ENCODE data around the gene ALG3. TPM values are rescaled to one million over a fixed set of nuclear protein-coding genes. Genes with fewer than 3 reads are reported as not detected.

ALG3 gene
- total and polyA plus RNA-seq, 9 of the 15 experiments (the other 6 are each of a cell fraction or from before 2014, with no cell fraction given), result 37.5 to 107 (median 80.1) TPM

- TF ChIP-seq, protein P1, sequence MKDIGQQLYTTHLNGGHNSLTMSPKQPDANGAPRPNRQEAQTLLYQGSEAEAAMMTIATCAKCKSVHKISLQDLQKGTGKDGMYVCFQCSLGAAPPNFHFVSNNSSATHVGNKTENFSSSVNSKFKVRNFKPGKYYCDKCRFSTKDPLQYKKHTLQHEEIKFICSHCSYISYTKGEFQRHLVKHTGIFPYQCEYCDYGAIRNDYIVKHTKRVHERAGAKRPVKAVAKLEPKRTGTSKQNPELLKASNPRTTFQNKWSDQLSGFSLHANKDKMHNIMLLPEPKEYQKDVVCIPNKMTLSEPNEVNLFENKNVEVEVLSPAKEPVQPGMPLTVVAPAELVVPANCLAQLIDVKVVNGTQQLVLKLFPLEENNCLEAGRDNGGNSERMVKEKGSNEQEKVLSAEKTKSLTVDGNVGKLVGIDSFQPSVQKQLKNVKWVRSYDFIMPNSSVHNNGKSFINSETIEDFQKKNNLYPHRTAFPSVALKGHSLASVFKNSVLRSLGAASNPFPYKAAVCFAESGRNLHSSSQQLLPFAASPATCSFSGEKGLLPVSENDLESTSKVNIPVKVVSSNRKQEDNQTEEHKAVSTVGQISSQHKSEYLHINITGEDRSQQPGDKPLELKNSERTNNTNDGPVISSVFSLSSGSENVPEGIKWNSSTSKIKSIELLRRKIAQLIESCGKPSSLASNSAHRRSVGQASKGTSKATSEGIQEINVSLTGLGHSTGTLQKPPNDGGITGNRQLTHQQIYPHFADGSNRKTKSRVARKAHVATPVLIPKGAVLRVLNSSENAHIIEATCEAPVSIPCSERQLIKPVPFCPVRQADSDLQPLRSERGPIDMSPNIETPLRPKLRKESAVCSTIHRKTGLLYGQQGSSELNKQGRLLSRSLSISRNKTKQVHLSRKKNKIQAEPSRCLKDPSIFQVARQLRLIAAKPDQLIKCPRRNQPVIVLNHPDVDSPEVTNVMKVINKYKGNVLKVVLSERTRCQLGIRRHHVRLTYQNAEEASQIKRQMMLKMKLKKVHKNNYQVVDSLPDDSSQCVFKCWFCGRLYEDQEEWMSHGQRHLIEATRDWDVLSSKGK (CRISPR knock-in tag; IDR thresholded peaks at IDR 0.05), result no peak
- TF ChIP-seq RBM34 (IDR thresholded peaks at IDR 0.05; ENCODE audit: borderline replicate concordance, insufficient read depth, low read length), result no peak
- TF ChIP-seq ZC3H11A (IDR thresholded peaks at IDR 0.05; ENCODE audit: low read depth, low read length), result no peak
- no peak for TF ChIP-seq SOX6 (IDR thresholded peaks at IDR 0.05)
- no peak for TF ChIP-seq E2F3 (CRISPR knock-in tag; IDR thresholded peaks at IDR 0.05)
- TF ChIP-seq PPARD (CRISPR knock-in tag; IDR thresholded peaks at IDR 0.05), result no peak
- TF ChIP-seq HCFC1 (IDR thresholded peaks at IDR 0.05; ENCODE audit: low read depth, low read length), result peak; percentile 44; the same call in 1 of the 2 replicates
- TF ChIP-seq SMAD4 (CRISPR knock-in tag; conservative IDR thresholded peaks at IDR 0.05), result no peak
- TF ChIP-seq E4F1 (CRISPR knock-in tag; IDR thresholded peaks at IDR 0.05; ENCODE audit: borderline replicate concordance), result no peak
- TF ChIP-seq, protein P2, sequence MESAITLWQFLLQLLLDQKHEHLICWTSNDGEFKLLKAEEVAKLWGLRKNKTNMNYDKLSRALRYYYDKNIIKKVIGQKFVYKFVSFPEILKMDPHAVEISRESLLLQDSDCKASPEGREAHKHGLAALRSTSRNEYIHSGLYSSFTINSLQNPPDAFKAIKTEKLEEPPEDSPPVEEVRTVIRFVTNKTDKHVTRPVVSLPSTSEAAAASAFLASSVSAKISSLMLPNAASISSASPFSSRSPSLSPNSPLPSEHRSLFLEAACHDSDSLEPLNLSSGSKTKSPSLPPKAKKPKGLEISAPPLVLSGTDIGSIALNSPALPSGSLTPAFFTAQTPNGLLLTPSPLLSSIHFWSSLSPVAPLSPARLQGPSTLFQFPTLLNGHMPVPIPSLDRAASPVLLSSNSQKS (CRISPR knock-in tag; IDR thresholded peaks at IDR 0.05), result no peak
- no peak for TF ChIP-seq ZNF77 (CRISPR knock-in tag; IDR thresholded peaks at IDR 0.05)
- TF ChIP-seq, protein P3, sequence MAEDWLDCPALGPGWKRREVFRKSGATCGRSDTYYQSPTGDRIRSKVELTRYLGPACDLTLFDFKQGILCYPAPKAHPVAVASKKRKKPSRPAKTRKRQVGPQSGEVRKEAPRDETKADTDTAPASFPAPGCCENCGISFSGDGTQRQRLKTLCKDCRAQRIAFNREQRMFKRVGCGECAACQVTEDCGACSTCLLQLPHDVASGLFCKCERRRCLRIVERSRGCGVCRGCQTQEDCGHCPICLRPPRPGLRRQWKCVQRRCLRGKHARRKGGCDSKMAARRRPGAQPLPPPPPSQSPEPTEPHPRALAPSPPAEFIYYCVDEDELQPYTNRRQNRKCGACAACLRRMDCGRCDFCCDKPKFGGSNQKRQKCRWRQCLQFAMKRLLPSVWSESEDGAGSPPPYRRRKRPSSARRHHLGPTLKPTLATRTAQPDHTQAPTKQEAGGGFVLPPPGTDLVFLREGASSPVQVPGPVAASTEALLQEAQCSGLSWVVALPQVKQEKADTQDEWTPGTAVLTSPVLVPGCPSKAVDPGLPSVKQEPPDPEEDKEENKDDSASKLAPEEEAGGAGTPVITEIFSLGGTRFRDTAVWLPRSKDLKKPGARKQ (CRISPR knock-in tag; IDR thresholded peaks at IDR 0.05), result no peak
- TF ChIP-seq HDAC6 (IDR thresholded peaks at IDR 0.05; ENCODE audit: low read depth, low read length), result no peak
- peak; percentile 14; the same call in 1 of the 2 replicates for TF ChIP-seq TCF3 (CRISPR knock-in tag; IDR thresholded peaks at IDR 0.05)
- TF ChIP-seq ZNF699 (CRISPR knock-in tag; IDR thresholded peaks at IDR 0.05; ENCODE audit: insufficient replicate concordance), result no peak
- TF ChIP-seq ZNF280B (CRISPR knock-in tag; IDR thresholded peaks at IDR 0.05), result no peak
These were observed 7.1 kb downstream of the ALG3 start (continued) for GRCh38 chr3:184241447-184242296.

All from K562 (cell line).